Measurements from ENCODE around the gene RCN1.

DNA sequence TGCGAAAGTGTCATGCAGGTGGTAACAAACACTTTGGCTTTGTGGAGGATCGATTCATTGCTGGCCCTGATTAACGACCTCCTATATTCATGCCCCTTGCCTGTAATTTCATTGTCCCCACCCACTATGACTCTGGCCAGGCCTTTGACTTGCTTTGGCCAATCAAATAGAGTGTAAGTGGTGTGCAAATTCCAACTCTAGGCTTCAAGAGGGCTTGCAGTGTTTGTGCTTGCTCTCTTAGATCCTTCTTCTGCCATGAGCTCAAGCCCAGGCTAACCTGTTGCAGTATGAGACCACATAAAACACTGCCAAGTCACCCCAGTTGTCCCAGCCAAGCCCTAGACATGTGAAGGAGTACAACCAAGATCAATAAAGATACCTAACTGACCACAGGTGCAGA, 48.0 kb downstream of the RCN1 start:
- TF ChIP-seq, protein P1, sequence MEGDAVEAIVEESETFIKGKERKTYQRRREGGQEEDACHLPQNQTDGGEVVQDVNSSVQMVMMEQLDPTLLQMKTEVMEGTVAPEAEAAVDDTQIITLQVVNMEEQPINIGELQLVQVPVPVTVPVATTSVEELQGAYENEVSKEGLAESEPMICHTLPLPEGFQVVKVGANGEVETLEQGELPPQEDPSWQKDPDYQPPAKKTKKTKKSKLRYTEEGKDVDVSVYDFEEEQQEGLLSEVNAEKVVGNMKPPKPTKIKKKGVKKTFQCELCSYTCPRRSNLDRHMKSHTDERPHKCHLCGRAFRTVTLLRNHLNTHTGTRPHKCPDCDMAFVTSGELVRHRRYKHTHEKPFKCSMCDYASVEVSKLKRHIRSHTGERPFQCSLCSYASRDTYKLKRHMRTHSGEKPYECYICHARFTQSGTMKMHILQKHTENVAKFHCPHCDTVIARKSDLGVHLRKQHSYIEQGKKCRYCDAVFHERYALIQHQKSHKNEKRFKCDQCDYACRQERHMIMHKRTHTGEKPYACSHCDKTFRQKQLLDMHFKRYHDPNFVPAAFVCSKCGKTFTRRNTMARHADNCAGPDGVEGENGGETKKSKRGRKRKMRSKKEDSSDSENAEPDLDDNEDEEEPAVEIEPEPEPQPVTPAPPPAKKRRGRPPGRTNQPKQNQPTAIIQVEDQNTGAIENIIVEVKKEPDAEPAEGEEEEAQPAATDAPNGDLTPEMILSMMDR (IDR thresholded peaks at IDR 0.05): no peak
- no peak for TF ChIP-seq POLR2A (IDR thresholded peaks at IDR 0.05)

All from thyroid gland (tissue), 4 donors.